NCI-H524 (cell line): ENCODE measurements around the gene KAZN.

Source experiments
- DNase-seq, 2 experiments: peaks; one replicate each; lab custom pipeline; 2025; lab: John Stamatoyannopoulos, UW

KAZN gene

DNA sequence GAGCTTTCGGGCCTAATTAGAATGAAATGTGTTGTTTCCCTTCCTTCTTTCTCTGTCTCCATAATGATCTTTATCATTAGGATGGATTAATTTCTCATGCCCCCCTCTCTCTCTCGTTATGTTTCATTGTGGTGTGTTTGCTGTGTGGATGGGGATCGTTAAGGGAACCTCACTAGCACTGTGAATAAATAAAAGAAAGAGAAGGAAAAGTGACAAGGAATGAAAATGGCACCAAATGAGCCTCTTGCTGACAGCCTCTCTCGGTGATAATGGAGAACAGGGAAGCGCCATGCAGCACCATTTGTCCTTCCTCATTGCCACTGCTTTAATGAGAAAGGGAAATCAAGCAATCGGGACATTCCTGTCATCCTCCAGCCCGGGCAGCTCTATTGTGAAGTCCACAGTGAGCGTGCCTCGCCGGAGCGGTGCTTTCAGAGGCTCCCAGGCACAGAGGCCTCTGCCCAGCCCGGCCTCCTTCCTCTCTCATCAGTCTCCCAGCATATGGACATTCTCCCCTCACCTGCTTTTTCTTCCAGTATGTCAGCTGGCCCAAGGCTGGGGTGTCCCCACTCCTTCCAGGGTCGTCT lies 289.4 kb downstream of the KAZN start:
- no peak for DNase-seq

GRCh38 chr1:14888374-14888773 lies 289.9 kb downstream of the KAZN start:
- no peak for DNase-seq

DNA sequence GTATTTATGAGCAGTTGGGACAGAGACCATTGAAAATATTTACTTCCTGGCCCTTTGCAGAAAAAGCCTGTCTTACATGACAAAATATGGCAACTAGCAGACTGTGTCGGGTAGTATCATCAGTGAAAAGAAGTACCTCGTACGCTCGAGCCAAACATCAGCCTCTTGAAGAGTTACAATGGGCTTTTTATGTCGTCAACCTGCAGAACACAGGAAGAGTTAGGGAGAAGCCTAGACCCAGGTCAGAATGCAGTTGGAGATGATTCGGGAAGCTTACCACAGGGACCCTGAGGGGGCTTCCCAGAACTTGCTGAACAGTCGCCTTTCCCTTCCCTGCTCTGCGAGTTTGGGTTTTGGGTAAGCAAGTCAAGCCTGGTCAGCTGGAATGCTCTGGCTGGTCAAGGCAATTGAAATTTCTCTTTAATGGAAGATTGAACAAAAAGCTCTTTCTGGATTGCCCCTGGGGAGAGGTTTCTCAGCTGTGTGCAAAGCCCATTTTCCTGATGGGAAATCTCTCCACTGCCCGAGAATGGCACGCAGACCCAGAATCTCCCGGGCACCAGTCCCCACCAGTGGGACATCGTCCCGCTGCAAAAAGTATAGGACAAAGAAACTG lies 291.4 kb downstream of the KAZN start:
- no peak for DNase-seq

DNA sequence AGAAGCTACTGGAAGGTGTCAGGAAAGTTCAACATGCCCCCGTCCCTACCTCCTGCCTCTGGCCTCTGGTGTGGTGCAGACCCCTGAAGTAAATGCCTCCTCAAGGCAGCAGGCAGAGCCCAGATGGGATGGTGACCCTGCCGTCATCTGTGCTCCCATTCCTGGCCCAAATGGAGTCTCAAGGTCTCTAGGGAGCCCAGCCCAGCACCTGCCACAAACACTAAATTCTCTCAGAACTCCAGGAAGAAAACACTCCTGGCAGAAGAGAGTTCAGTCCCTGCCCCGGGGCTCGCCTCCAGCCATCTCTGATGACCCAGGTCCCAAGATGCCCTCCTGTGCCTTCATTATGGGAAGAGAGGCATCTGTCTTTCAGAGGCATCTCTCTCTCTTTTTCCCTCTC lies 293.5 kb downstream of the KAZN start:
- DNase-seq, result no peak

- DNase-seq, result no peak
These were observed 296.5 kb downstream of the KAZN start for GRCh38 chr1:14894811-14895560.

DNA sequence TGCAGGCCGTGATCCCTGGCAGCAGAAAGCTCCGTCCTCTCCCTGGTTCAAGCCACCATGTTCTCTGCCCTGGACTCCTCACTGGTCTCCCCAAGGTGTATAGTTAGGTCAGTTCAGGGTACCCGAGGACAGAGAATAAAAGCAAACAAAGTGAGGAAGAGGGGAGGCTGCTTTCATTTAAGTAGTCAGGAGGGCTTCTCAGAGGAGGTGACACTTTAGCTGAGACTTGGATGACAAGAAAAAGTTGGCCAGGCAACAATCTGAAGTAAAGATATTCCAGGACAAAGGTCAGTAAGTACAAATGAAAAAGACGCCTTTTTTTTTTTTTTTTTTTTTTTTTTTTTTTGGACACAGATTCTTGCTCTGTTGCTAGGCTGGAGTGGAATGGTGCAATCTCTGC lies 297.2 kb downstream of the KAZN start:
- no peak for DNase-seq

DNA sequence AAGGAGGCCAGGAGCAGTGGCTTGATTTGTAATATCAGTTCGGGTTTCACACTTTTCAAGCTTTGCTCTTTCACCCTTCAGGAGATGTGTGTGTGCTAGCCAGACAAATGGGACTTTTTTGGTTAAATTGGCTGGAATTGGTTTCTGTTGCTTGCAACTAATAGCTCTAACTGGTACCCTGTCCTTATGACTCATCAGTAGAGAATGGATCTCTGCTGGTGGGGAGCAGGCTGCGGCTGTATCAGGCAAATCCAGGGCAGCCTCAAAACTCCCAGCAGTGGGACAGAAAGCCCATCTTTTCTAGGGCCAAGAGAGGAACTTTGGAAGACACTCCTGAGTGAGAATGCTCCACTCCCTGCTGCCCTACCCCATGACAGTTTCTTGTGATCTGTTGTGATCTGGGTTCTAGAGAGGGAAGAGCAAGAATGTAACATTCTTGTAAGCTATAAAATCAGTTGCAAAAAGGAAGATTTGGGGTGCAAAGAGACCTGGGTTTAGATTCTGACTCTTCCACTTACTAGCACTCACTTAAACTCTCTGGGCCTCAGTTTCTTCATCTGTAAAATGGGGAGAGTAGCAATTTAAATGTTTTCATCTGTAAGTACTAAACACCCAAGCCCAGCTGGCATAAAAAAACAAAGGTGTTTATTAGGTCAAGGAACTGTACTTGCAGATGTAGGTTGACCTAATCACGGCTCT lies 298.0 kb downstream of the KAZN start:
- DNase-seq, result no peak

DNA sequence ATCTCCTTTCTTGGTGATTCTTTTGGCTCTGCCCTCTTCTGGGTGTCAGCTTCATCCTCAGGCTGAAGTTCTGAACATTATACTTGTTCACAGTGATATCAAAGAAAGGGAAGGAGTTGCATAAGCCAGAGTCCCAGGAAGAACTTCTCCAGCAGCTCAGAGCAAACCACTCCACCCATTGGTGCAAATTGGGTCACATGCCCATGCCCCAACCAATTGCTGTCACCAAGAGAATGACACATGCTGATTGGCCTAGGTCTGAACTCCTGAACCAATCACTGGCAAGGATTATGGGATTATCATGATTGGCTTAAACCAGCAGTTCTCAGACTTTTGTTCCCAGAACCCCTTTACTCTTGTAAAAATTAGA lies 298.6 kb downstream of the KAZN start:
- peak in 1 of 2 experiments; percentile 12 for DNase-seq

DNA sequence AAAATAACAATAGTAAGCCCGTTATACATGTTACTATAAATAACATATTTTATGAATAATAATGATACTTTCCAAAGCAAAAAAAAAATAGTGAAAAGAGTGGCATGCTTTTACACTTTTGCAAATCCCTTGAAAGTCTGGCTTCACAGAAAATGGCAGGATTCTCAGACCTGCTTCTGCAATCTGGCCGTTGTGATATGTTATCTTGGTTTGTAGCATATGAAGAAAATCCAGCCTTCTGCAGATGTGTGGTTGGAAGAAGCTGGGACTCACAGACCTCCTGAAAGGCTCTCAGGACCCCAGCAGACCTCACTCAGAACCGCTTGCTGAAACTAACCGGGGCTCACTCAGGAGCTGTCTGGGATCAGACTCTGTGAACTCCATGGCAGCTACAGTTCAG lies 299.1 kb downstream of the KAZN start:
- no peak for DNase-seq

DNA sequence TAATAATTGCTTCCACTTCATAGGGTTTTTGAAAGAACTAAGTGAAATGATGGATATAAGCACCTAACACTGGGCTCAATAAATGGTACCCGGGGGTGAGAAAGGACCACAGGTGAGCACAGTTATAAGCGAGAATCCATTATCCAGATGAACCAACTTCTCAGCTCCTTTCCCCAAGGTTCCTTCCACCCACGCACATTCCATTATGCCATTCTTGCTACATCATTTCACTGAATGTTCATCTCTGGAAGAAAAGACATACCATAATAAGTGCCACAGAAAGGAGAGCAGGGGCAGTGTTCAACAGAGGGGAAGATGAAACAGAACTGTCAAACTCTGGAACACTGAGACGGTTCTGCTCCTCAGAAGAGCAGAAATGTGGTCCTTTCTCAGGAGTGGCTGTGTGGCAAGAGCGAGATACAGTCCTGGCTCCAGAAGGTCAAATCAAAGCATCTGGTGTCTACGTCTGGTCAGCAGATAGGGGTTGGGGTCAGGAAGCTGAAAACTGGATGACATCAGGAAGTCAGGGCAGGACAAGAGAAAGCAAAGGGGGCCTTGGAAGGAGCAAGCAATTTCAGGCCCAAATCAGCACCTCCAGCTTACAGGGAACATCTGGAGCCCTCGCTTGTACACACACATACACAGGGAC lies 299.6 kb downstream of the KAZN start:
- no peak for DNase-seq

GRCh38 chr1:14899686-14900085 lies 301.2 kb downstream of the KAZN start:
- no peak for DNase-seq

DNA sequence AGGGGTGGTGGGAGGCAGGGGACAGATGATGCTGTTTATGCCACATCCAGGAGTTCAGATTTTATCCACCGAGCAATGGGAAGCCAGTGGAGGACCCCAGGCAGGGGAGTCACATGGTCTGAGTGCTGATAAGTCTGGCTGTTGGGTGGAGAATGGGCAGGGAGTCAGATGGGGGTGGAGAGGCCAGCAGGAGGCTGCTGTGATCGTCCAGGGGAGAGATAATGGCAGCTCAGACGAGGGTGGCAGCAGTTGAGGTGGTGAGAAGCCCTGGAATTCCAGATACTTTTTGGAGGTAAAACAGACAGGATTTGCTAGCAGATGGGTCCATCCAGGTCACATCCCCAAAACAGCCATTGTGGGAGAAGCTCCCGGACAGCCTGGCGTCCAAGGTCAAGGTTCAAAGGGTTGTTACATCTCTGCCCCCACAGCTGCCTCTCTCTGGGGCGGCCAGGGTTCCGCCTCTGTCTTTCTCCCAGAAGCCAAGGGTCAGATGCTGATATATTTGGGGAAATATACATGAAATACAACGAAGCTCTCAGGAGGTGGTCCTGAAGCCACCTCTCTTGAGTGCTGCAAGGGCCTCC lies 303.0 kb downstream of the KAZN start:
- no peak for DNase-seq

DNA sequence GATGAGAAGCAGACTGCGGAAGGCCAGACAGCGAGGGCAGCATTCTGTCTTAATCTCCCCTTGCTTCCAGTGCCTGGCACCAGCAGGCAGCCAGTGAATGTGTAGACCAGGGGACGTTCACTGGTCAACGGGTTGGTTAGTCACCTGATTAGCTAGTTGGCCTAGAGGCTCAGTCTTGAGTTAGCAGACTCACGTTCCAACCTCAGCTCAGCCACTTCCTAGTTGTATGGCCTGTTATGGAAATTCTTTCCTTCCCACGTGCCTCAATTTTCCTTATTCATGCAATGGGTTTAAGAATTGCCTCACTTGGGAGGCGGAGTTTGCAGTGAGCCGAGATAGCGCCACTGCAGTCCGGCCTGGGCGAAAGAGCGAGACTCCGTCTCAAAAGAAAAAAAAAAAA lies 305.4 kb downstream of the KAZN start:
- DNase-seq, result no peak

GRCh38 chr1:14906665-14907064 lies 308.2 kb downstream of the KAZN start:
- DNase-seq, result no peak

DNA sequence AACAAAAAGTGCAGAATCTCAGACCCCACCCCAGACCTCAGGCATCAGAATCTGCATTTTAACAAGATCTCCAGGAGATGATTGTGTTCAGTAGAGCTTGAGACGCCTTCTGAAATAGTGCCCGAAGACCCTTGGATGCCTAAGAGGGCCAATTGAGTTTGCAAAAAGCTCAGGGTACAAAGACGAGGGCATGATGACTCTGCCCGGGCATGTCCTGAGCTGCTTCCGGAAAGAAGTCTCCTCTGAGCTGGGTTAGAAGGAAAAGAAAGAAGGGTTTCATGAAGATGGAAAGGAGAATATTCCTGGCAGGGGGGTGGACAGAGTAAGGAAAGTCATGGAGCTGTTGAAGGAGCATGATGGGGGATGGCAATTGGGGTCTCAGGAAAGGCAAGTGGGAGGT lies 308.9 kb downstream of the KAZN start:
- DNase-seq, result no peak

DNA sequence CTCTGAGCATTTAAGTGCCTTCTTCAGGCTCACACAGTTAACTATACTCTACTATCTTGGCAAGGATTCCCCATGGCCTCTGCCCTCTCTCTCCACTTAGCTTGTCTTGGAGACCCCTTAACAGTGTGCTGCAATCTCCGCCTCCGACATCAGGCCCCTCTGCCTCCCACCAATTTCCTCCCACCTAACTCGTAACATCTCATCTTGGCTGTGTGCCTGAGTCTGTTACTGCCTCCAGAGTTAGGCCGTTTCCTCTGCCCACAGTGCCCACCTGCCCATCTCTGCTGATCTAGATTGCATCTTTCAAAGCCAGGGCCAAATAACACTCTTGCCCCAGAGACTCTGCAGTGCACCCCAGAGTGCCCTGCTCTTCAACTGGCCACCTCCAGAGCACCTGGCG lies 310.8 kb downstream of the KAZN start:
- DNase-seq, result no peak

- no peak for DNase-seq
These were observed 311.5 kb downstream of the KAZN start for GRCh38 chr1:14909920-14910460.

GRCh38 chr1:14910984-14911721 lies 312.7 kb downstream of the KAZN start:
- DNase-seq, result no peak

GRCh38 chr1:14912839-14913481 lies 314.5 kb downstream of the KAZN start:
- no peak for DNase-seq

DNA sequence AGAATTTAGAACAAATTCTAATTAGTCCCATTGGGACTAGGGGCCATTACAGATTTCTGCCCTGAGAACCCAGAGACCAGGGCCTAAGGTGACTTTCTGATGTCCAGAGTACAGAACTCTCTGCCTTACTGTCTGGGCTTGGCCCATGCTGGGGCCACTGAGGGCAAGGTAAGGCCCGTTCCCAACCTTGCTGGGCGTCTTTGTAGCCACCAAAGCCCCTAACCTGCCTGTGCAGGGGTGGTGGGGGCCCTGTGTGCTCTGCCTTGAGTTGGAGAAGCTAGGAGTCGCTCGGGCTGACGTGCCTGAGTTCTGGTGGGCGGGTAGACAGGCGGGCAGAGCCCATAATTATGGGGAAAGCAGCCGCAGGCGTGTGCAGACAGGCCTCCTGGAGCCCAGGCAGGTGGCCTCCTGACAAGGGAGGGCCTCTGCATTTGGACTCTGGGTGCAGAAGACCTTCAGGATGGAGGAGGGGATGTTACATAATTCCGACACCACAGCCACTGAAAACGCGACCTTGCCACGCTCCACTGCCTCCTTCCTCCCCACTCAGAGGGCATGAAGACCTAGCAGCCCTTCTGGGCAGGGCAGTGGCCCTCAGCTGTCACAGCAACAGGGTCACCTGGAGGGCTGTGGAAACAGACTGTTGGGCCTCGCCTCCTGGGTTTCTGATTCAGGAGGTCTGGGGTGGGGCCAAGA lies 315.1 kb downstream of the KAZN start:
- DNase-seq, result peak in 1 of 2 experiments; percentile 26
